IPS-15b (cell line): ENCODE data around the gene SH3RF3.

Experiments used
- H3K27me3 ChIP-seq: one replicate; pipeline ENCODE4 v1.6.1; 2013; ENCODE audit warnings: low read length; ENCODE audit not compliant: control insufficient read depth, insufficient read depth
- H3K36me3 ChIP-seq: one replicate; pipeline ENCODE4 v1.6.1; 2013; ENCODE audit warnings: low read length; ENCODE audit not compliant: control insufficient read depth, insufficient read depth
- H3K4me1 ChIP-seq: one replicate; pipeline ENCODE4 v1.6.1; 2013; ENCODE audit warnings: mild to moderate bottlenecking, low read length; ENCODE audit not compliant: control insufficient read depth, insufficient read depth
- H3K4me3 ChIP-seq: one replicate; pipeline ENCODE4 v1.5.1; 2013; ENCODE audit warnings: low read depth, low read length
- H3K9ac ChIP-seq: one replicate; pipeline ENCODE4 v1.6.1; 2013; ENCODE audit warnings: low read depth, mild to moderate bottlenecking, low read length
- H3K9me3 ChIP-seq: one replicate; pipeline ENCODE4 v1.6.1; 2013; ENCODE audit warnings: mild to moderate bottlenecking, low read length; ENCODE audit not compliant: control insufficient read depth, insufficient read depth

SH3RF3 gene

GRCh38 chr2:109246616-109247015 is 117.6 kb downstream of the SH3RF3 start:
- Histone ChIP-seq H3K9ac (no peak overlapping the region), H3K4me1 (no peaks in the 10 kb centered on the region), H3K9me3 (no peaks in the 10 kb centered on the region), H3K27me3 (no peaks in the 10 kb centered on the region), H3K36me3 (no peaks in the 10 kb centered on the region), H3K4me3 (no peak overlapping the region)

DNA sequence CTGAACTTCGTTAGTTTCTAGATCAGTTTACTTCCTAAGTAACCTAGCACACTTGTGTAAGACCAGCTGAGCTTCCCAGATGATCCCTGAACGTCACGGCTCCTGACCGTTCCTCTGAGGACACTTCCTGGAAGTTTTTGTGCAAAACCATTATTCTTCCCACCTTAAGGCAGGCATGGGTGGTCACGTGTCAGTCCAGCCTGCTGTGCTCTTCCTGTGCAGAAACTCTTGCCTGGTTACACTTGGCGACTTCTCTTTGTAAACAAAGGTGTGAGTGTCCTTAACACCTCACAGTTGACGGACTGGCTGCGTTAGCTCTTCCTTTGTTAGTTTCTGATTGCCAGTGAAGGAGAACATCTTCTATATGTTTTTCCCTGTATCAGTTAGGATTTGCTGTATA is 118.3 kb downstream of the SH3RF3 start:
- Histone ChIP-seq H3K36me3 (no peaks in the 10 kb centered on the region), H3K9me3 (no peaks in the 10 kb centered on the region)

GRCh38 chr2:109247812-109248211 is 118.8 kb downstream of the SH3RF3 start:
- H3K9ac ChIP-seq: no peak overlapping the region
- H3K9me3 ChIP-seq: no peaks in the 10 kb centered on the region
- H3K36me3 ChIP-seq: no peaks in the 10 kb centered on the region
- no peak overlapping the region for H3K4me3 ChIP-seq
- no peaks in the 10 kb centered on the region for H3K27me3 ChIP-seq
- H3K4me1 ChIP-seq: no peaks in the 10 kb centered on the region

More for the DNA sequence above, 118.3 kb downstream of the SH3RF3 start:
- no peak overlapping the region for H3K9ac ChIP-seq
- H3K4me1 ChIP-seq: no peaks in the 10 kb centered on the region
- H3K4me3 ChIP-seq: no peak overlapping the region
- no peaks in the 10 kb centered on the region for H3K27me3 ChIP-seq

GRCh38 chr2:109248590-109248989 is 119.6 kb downstream of the SH3RF3 start:
- no peaks in the 10 kb centered on the region for H3K4me1 ChIP-seq
- H3K9me3 ChIP-seq: no peaks in the 10 kb centered on the region
- H3K4me3 ChIP-seq: no peak overlapping the region
- H3K27me3 ChIP-seq: no peaks in the 10 kb centered on the region
- no peaks in the 10 kb centered on the region for H3K36me3 ChIP-seq
- H3K9ac ChIP-seq: no peak overlapping the region

DNA sequence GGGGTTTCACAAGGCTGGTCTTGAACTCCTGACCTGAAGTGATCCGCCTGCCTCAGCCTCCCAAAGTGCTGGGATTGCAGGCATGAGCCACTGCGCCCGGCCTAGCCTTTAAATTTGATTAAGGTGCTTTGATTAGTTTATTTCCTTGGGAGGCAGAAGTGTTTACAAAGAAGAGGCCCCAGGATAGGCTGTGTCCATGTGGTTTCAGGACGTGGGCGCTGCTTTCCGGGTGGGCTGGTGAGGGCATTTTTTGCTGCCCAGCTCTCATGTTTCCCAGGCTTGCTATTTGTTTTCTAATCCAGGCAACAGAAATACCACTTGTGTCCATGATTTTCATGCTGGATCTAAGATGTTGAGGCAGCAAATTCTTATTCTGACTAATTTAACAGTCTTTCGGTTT is 124.2 kb downstream of the SH3RF3 start:
- no peaks in the 10 kb centered on the region for H3K36me3 ChIP-seq

DNA sequence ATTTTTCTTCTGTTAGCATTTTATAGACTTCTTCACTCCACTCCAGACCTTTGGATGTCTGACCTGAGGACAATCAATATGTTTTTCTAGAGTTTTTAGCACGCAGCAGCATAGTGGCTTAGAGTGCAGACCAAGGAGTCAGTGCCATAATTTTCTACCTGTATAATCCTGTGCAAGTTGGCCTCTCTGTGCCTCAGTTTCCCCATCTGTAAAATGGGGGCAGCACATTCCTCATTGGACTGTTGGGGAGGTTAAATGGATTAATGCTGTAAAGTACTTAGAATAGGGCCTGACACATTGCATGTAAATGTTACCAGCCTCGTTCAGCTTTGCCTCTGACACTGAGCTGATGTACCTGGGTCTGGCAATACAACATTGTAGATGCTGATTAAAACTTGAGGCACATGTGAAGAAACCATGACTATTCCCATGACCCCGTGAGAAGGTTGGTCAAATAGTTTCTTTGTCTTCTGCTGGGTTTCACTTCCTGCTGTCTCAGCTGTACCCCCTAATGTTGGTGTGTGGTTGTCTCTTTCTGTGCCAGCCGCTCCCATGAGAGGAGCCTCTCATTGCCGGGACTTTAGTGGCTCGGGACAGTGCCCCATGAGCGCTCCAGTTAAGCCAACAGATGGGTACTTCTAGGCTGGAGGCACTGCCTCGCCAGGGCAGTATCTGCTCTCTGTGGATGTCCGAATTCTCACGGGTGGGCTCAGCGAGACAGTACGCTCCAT is 125.3 kb downstream of the SH3RF3 start:
- no peaks in the 10 kb centered on the region for H3K27me3 ChIP-seq
- no peaks in the 10 kb centered on the region for H3K36me3 ChIP-seq
- no peaks in the 10 kb centered on the region for H3K9me3 ChIP-seq
- no peak overlapping the region for H3K4me3 ChIP-seq
- no peak overlapping the region for H3K9ac ChIP-seq
- H3K4me1 ChIP-seq: no peaks in the 10 kb centered on the region

More for the DNA sequence above, 124.2 kb downstream of the SH3RF3 start:
- Histone ChIP-seq H3K27me3 (no peaks in the 10 kb centered on the region), H3K9ac (no peak overlapping the region), H3K4me3 (no peak overlapping the region), H3K4me1 (no peaks in the 10 kb centered on the region), H3K9me3 (no peaks in the 10 kb centered on the region)

GRCh38 chr2:109255654-109256053 is 126.6 kb downstream of the SH3RF3 start:
- no peak overlapping the region for H3K9ac ChIP-seq

GRCh38 chr2:109256111-109256510 is 127.1 kb downstream of the SH3RF3 start:
- Histone ChIP-seq H3K27me3 (no peaks in the 10 kb centered on the region), H3K9me3 (no peaks in the 10 kb centered on the region), H3K4me1 (no peaks in the 10 kb centered on the region), H3K9ac (no peak overlapping the region), H3K4me3 (no peak overlapping the region), H3K36me3 (no peaks in the 10 kb centered on the region)

More at GRCh38 chr2:109255654-109256053, 126.6 kb downstream of the SH3RF3 start:
- Histone ChIP-seq H3K4me3 (no peak overlapping the region), H3K4me1 (no peaks in the 10 kb centered on the region), H3K36me3 (no peaks in the 10 kb centered on the region), H3K9me3 (no peaks in the 10 kb centered on the region), H3K27me3 (no peaks in the 10 kb centered on the region)

DNA sequence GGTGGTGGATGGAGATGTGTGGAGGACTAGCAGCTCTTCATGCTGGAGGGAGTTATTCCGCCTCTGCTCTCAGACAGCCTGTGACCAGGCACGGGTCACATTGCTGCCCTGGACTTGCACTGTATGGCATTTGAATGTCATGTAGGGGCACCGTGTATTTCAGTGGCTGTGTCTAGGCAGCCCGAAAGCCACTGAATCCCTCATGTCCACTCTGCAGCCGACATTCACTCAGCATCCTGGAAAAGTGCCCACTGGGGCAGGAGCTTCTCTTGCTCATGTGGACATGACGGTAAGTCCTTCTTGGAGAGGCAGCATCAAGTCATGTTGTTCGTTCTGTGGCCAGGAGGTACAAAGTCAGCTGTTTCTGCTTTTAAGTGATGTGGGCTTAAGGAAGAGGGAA is 127.9 kb downstream of the SH3RF3 start:
- H3K4me3 ChIP-seq: no peak overlapping the region
- H3K36me3 ChIP-seq: no peaks in the 10 kb centered on the region
- no peaks in the 10 kb centered on the region for H3K9me3 ChIP-seq
- no peaks in the 10 kb centered on the region for H3K27me3 ChIP-seq
- H3K4me1 ChIP-seq: no peaks in the 10 kb centered on the region
- H3K9ac ChIP-seq: no peak overlapping the region

- Histone ChIP-seq H3K9ac (no peak overlapping the region), H3K27me3 (no peaks in the 10 kb centered on the region), H3K4me3 (no peak overlapping the region), H3K9me3 (no peaks in the 10 kb centered on the region), H3K36me3 (no peaks in the 10 kb centered on the region), H3K4me1 (no peaks in the 10 kb centered on the region)
Measured at GRCh38 chr2:109257653-109258052, 128.6 kb downstream of the SH3RF3 start.

DNA sequence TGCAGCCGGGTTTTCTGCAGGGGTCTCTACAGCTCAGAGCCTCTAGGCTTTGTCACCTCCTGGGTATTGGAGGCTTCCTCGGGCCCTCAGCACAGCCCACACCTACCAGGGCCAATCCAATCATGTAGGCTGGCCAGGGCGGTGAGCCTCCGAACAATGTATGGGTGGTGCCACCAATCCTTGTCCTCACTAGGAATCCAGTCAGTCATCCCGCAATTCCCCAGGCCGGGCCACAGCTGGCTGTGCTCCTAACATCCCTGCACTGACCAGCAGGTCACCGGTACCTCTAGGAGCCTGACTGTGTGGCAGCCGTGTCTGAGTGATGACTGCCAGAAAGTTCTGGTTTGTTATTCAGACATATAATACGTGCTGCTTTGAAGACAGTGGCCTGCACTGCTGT is 129.4 kb downstream of the SH3RF3 start:
- no peaks in the 10 kb centered on the region for H3K9me3 ChIP-seq
- H3K9ac ChIP-seq: no peak overlapping the region
- H3K4me3 ChIP-seq: no peak overlapping the region
- no peaks in the 10 kb centered on the region for H3K4me1 ChIP-seq
- H3K27me3 ChIP-seq: no peaks in the 10 kb centered on the region
- no peaks in the 10 kb centered on the region for H3K36me3 ChIP-seq

DNA sequence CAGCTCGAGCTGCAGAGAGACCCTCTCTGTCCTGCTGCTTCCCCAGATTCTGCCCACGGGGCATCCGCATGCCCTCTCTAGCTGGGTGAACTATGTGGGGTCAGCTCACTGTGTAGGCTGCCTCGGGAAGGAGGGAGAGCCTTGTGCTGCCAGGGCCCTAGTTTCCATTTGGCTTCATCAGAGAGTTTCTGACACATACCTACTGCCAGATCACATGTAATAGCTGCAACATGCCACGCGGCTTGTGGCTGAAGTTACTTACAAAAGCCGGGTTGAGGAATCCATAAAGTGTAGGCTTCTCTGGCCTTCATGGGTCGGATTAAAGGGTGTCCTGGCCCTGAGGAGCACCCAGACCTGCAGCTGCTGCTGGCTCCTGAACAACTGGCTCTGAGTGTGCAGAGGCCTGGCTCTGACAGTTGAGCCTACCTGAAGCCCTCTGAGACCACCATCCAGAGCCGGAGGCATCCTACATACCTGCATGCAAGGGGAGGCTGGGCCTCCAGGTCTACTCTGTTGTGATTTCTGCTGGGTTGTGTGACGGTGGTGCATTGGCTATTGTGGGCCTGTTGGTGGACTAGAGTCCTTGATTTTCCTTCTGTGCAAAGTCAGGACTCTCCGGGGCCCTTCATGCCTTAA is 130.0 kb downstream of the SH3RF3 start:
- H3K36me3 ChIP-seq: no peaks in the 10 kb centered on the region
- no peak overlapping the region for H3K4me3 ChIP-seq
- no peak overlapping the region for H3K9ac ChIP-seq
- H3K4me1 ChIP-seq: no peaks in the 10 kb centered on the region
- no peaks in the 10 kb centered on the region for H3K9me3 ChIP-seq
- H3K27me3 ChIP-seq: no peaks in the 10 kb centered on the region
